IMR-90 (cell line): ENCODE measurements around the gene RTEL1. TPM values are rescaled to one million over a fixed set of nuclear protein-coding genes. Genes with fewer than 3 reads are reported as not detected.

Experiments used
- ATAC-seq: fragments of 200-7000 bp; cut with Tn5 transposase; 2 replicates; pipeline ENCODE4 v1.9.1; 2020; ENCODE audit warnings: low read depth, mild to moderate bottlenecking, moderate library complexity
- BruUV-seq: library from RNA; stranded (reverse); fragments of 400-500 nt; replicated peaks from 2 replicates; lab custom pipeline; 2021; lab: Mats Ljungman, UMichigan
- CTCF ChIA-PET: fragments of 300-600 bp; formaldehyde crosslinking; extraction: SDS; loops from one replicate; lab custom pipeline; 2021; ENCODE audit warnings: antibody characterized with exemption; lab: Yijun Ruan, JAX
- POLR2A ChIA-PET: fragments of 300-600 bp; sonication (Branson Sonifier 250); formaldehyde crosslinking; loops from one replicate; lab custom pipeline; 2022; ENCODE audit warnings: antibody characterized with exemption; ENCODE audit not compliant: unreplicated experiment; lab: Charles Lee
- DNase-seq: peaks from one replicate; pipeline ENCODE4 v3.0.0; 2013
- H2AFZ ChIP-seq: replicated peaks from 2 replicates; pipeline ENCODE3; 2013; ENCODE audit warnings: low read length, mild to moderate bottlenecking; ENCODE audit not compliant: poor library complexity
- H2AK5ac ChIP-seq: 2 replicates; pipeline ENCODE4 v1.6.1; 2013; ENCODE audit warnings: low read depth, low read length, inconsistent platforms
- H2AK9ac ChIP-seq: replicated peaks from 2 replicates; pipeline ENCODE3; 2013; ENCODE audit warnings: mild to moderate bottlenecking, low read depth, low read length, moderate library complexity; ENCODE audit not compliant: poor library complexity
- H2BK120ac ChIP-seq: 2 replicates; pipeline ENCODE4 v1.6.1; 2013; ENCODE audit warnings: low read depth, low read length, inconsistent platforms
- H2BK15ac ChIP-seq: 3 replicates; pipeline ENCODE4 v1.6.1; 2013; ENCODE audit warnings: low read depth, low read length, inconsistent platforms
- H2BK20ac ChIP-seq: 2 replicates; pipeline ENCODE4 v1.6.1; 2013; ENCODE audit warnings: low read depth, mild to moderate bottlenecking, inconsistent platforms, low read length, moderate library complexity
- H2BK5ac ChIP-seq: 2 replicates; pipeline ENCODE4 v1.6.1; 2013; ENCODE audit warnings: mild to moderate bottlenecking, low read depth, low read length, inconsistent platforms; ENCODE audit not compliant: poor library complexity, severe bottlenecking
- H3K14ac ChIP-seq: replicated peaks from 2 replicates; pipeline ENCODE4 v1.6.1; 2013; ENCODE audit warnings: low read depth, low read length, inconsistent platforms
- H3K18ac ChIP-seq: 2 replicates; pipeline ENCODE4 v1.6.1; 2013; ENCODE audit warnings: low read depth, low read length, control low read depth
- H3K23ac ChIP-seq: 2 replicates; pipeline ENCODE4 v1.6.1; 2013; ENCODE audit warnings: low read depth, low read length, inconsistent platforms
- H3K27ac ChIP-seq: 2 replicates; pipeline ENCODE4 v1.5.1; 2013; ENCODE audit warnings: mild to moderate bottlenecking, control low read depth, low read length; ENCODE audit not compliant: insufficient read depth
- H3K27me3 ChIP-seq: 2 replicates; pipeline ENCODE4 v1.6.1; 2013; ENCODE audit warnings: low read length; ENCODE audit not compliant: control insufficient read depth, insufficient read depth
- H3K36me3 ChIP-seq: 2 replicates; pipeline ENCODE4 v1.6.1; 2013; ENCODE audit warnings: low read length, mixed read lengths; ENCODE audit not compliant: control insufficient read depth, insufficient read depth
- H3K4ac ChIP-seq: 2 replicates; pipeline ENCODE4 v1.6.1; 2013; ENCODE audit warnings: low read depth, low read length, inconsistent platforms
- H3K4me1 ChIP-seq: 2 replicates; pipeline ENCODE4 v1.6.1; 2013; ENCODE audit warnings: low read length, mixed read lengths; ENCODE audit not compliant: control insufficient read depth, insufficient read depth
- H3K4me2 ChIP-seq: 2 replicates; pipeline ENCODE4 v1.6.1; 2013; ENCODE audit warnings: low read depth, mild to moderate bottlenecking, control low read depth, low read length, moderate library complexity
- H3K4me3 ChIP-seq: 2 replicates; pipeline ENCODE4 v1.5.1; 2013; ENCODE audit warnings: low read depth, mild to moderate bottlenecking, control low read depth, low read length, moderate library complexity; ENCODE audit not compliant: insufficient read depth
- H3K56ac ChIP-seq: 2 replicates; pipeline ENCODE4 v1.6.1; 2013; ENCODE audit warnings: low read length, inconsistent platforms; ENCODE audit not compliant: insufficient read depth; ENCODE audit errors: extremely low read depth
- H3K79me1 ChIP-seq, 2 experiments: 2 replicates each; pipeline ENCODE4 v1.6.1; 2013; ENCODE audit warnings: low read length in 2 of 2, inconsistent platforms in 1 of 2, low read depth in 1 of 2
- H3K9ac ChIP-seq: 2 replicates; pipeline ENCODE4 v1.6.1; 2013; ENCODE audit warnings: low read depth, low read length, control low read depth
- H3K9me1 ChIP-seq: 2 replicates; pipeline ENCODE4 v1.6.1; 2013; ENCODE audit warnings: low read length, inconsistent platforms; ENCODE audit not compliant: insufficient read depth
- H3K9me3 ChIP-seq: 2 replicates; pipeline ENCODE4 v1.6.1; 2013; ENCODE audit warnings: low read length; ENCODE audit not compliant: control insufficient read depth, insufficient read depth
- H4K20me1 ChIP-seq: 2 replicates; pipeline ENCODE4 v1.6.1; 2013; ENCODE audit warnings: low read length, inconsistent platforms; ENCODE audit not compliant: insufficient read depth
- H4K5ac ChIP-seq: 2 replicates; pipeline ENCODE4 v1.6.1; 2013; ENCODE audit warnings: mild to moderate bottlenecking, low read depth, low read length, control low read depth
- H4K8ac ChIP-seq, 2 experiments: 2 replicates each; pipeline ENCODE4 v1.6.1; 2013; ENCODE audit warnings: low read depth in 2 of 2, low read length in 2 of 2, control low read depth in 1 of 2, inconsistent platforms in 1 of 2
- H4K91ac ChIP-seq: 2 replicates; pipeline ENCODE4 v1.6.1; 2013; ENCODE audit warnings: low read depth, low read length, inconsistent platforms; ENCODE audit not compliant: insufficient read depth
- BHLHE40 ChIP-seq: fragments of 150-350 bp; IDR thresholded peaks from 2 replicates; pipeline ENCODE4 v1.6.1; 2016; ENCODE audit warnings: mild to moderate bottlenecking, low read depth, low read length
- CEBPB ChIP-seq: IDR thresholded peaks from 2 replicates; pipeline ENCODE4 v1.6.1; 2012; ENCODE audit warnings: low read depth, low read length, improper control_type of control experiment
- CHD1 ChIP-seq: IDR thresholded peaks from 2 replicates; pipeline ENCODE4 v1.6.1; 2012; ENCODE audit warnings: low read depth, low read length, improper control_type of control experiment
- FOS ChIP-seq: fragments of 150-350 bp; IDR thresholded peaks from 2 replicates; pipeline ENCODE4 v1.6.1; 2016; ENCODE audit warnings: low read depth, low read length
- NFE2L2 ChIP-seq: fragments of 150-350 bp; IDR thresholded peaks from 2 replicates; pipeline ENCODE4 v1.6.1; 2016; ENCODE audit warnings: low read depth, mild to moderate bottlenecking, low read length
- POLR2A ChIP-seq: IDR thresholded peaks from 2 replicates; pipeline ENCODE4 v1.6.1; 2012; ENCODE audit warnings: mild to moderate bottlenecking, low read depth, low read length
- RAD21 ChIP-seq: IDR thresholded peaks from 2 replicates; pipeline ENCODE4 v1.6.1; 2012; ENCODE audit warnings: low read length, improper control_type of control experiment
- RFX5 ChIP-seq: IDR thresholded peaks from 2 replicates; pipeline ENCODE4 v1.8.0; 2012; ENCODE audit warnings: low read depth, mild to moderate bottlenecking, low read length, moderate library complexity
- WGBS, 2 experiments: methylation state at CpG; one replicate each; pipeline versions ENCODE4 v1.1.5 to v1.1.7; 2013; ENCODE audit warnings: missing lambda C conversion rate in 2 of 2; ENCODE audit not compliant: insufficient read length in 1 of 2; ENCODE audit errors: extremely low coverage in 2 of 2; 5-methylcytosine and 5-hydroxymethylcytosine counted together
- dilution Hi-C: fragments of 300-500 bp; cut with HindIII; formaldehyde crosslinking; loops from one replicate; pipeline ENCODE4 v1.14.3; 2018; ENCODE audit warnings: low sequenced_read_pairs; ENCODE audit not compliant: unreplicated experiment
- in situ Hi-C: fragments of 300-500 bp; cut with MboI; formaldehyde crosslinking; loops from 3 replicates; pipeline ENCODE4 v1.14.3; 2019; ENCODE audit warnings: low sequenced_read_pairs, inconsistent platforms, mixed read lengths
- intact Hi-C: fragments of 100-400 bp; cut with micrococcal nuclease; formaldehyde crosslinking; loops from 2 replicates; pipeline ENCODE4 v1.10.0; 2022
- polyA plus RNA-seq, 3 experiments: library from polyadenylated mRNA; depleted of rRNA; stranded (reverse); fragments of >200 nt; gene quantifications; 2 replicates each; pipeline ENCODE4 v1.2.3, GENCODE V29; 2012; ENCODE audit warnings: low replicate concordance in 1 of 3
- total RNA-seq: library from RNA; depleted of rRNA; stranded (reverse); fragments of >200 nt; gene quantifications from 2 replicates; pipeline ENCODE4 v1.2.3, GENCODE V29; 2012
- TF ChIP-seq, protein P1 (sequence below): fragments of 150-350 bp; IDR thresholded peaks from 2 replicates; pipeline ENCODE4 v1.6.1; 2017; ENCODE audit warnings: mild to moderate bottlenecking, antibody characterized with exemption, low read length, low read depth
- TF ChIP-seq, protein P2 (sequence below): conservative IDR thresholded peaks from 2 replicates; pipeline ENCODE4 v1.5.1; 2012; ENCODE audit warnings: mild to moderate bottlenecking, low read depth, low read length, improper control_type of control experiment

The RTEL1 gene
- total and polyA plus RNA-seq, 2 of the 4 experiments (the other 2 are of a cell fraction) = 14.7 to 18.8 TPM

DNA sequence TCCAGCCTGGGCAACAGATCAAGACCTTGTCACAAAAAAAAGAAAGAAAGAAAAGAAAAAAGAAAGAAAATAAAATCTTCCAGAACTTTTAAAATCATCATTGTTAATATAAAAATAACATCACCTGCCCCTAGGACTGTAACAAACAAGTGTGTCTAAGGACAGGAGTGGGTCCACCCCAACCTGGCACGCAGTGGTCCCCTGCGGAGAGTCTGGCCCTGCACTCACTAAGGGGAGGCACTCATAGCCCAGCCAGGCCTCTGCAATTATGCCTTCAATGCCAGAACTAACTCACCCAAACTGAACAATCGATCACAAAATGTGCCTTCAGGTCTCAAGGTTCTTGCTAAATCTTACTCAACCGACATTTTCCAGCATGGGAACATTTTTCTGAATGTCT lies 36.0 kb upstream of the RTEL1 start:
- no peak overlapping the region for H3K4me2 ChIP-seq
- no peak overlapping the region for H4K91ac ChIP-seq
- no peaks in the 10 kb centered on the region for H3K9me3 ChIP-seq
- no peak overlapping the region for H3K18ac ChIP-seq
- H3K23ac ChIP-seq = no peak overlapping the region
- H3K79me1 ChIP-seq = peaks cover 25 to 77% of the 10 kb centered on the region in 2 experiments
- in situ Hi-C loops = no loop called here
- no peak overlapping the region for H2AFZ ChIP-seq
- ATAC-seq (no peak), DNase-seq (no peak)
- dilution Hi-C loops = no loop called here
- H2AK5ac ChIP-seq = no peak overlapping the region
- H2BK120ac ChIP-seq = no peak overlapping the region
- H4K5ac ChIP-seq = no peak overlapping the region
- no peak overlapping the region for H3K27ac ChIP-seq
- peaks cover 22% of the 10 kb centered on the region for H4K20me1 ChIP-seq
- H2BK5ac ChIP-seq = no peak overlapping the region
- CTCF ChIA-PET = no interaction called here
- no peak overlapping the region for H3K56ac ChIP-seq
- no peak for TF ChIP-seq POLR2A
- TF ChIP-seq RFX5 = no peak
- TF ChIP-seq CEBPB = no peak
- TF ChIP-seq, protein P1, sequence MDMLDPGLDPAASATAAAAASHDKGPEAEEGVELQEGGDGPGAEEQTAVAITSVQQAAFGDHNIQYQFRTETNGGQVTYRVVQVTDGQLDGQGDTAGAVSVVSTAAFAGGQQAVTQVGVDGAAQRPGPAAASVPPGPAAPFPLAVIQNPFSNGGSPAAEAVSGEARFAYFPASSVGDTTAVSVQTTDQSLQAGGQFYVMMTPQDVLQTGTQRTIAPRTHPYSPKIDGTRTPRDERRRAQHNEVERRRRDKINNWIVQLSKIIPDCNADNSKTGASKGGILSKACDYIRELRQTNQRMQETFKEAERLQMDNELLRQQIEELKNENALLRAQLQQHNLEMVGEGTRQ = no peak
- no peak for TF ChIP-seq RAD21
- no peak for TF ChIP-seq NFE2L2
- TF ChIP-seq, protein P2, sequence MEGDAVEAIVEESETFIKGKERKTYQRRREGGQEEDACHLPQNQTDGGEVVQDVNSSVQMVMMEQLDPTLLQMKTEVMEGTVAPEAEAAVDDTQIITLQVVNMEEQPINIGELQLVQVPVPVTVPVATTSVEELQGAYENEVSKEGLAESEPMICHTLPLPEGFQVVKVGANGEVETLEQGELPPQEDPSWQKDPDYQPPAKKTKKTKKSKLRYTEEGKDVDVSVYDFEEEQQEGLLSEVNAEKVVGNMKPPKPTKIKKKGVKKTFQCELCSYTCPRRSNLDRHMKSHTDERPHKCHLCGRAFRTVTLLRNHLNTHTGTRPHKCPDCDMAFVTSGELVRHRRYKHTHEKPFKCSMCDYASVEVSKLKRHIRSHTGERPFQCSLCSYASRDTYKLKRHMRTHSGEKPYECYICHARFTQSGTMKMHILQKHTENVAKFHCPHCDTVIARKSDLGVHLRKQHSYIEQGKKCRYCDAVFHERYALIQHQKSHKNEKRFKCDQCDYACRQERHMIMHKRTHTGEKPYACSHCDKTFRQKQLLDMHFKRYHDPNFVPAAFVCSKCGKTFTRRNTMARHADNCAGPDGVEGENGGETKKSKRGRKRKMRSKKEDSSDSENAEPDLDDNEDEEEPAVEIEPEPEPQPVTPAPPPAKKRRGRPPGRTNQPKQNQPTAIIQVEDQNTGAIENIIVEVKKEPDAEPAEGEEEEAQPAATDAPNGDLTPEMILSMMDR = no peak
- no peak for TF ChIP-seq BHLHE40
- TF ChIP-seq FOS = no peak
- no peak for TF ChIP-seq CHD1
- no peak overlapping the region for H2BK15ac ChIP-seq
- H3K4me1 ChIP-seq = peaks cover 2% of the 10 kb centered on the region; the same call in 1 of the 2 replicates
- peaks cover 8% of the 10 kb centered on the region; the same call in 1 of the 2 replicates for H3K9me1 ChIP-seq
- POLR2A ChIA-PET = no interaction called here
- no peak overlapping the region for H2AK9ac ChIP-seq
- H2BK20ac ChIP-seq = no peak overlapping the region
- no CpG with 5 or more reads among the region's 4 CpGs for WGBS, 2 experiments
- H3K9ac ChIP-seq = no peak overlapping the region
- H3K4me3 ChIP-seq = no peak overlapping the region
- H4K8ac ChIP-seq = no peak overlapping the region
- H3K14ac ChIP-seq = no peak overlapping the region
- H3K4ac ChIP-seq = no peak overlapping the region
- H3K36me3 ChIP-seq = peaks cover 18% of the 10 kb centered on the region
- intact Hi-C loops = no loop called here
- BruUV-seq = no TSS peak
- H3K27me3 ChIP-seq = no peaks in the 10 kb centered on the region
